B cell (primary cell): ENCODE measurements around the gene SRPRB. TPM values are rescaled to one million over a fixed set of nuclear protein-coding genes. Genes with fewer than 3 reads are reported as not detected.

Experiments
- ATAC-seq: fragments of 200-7000 bp; cut with Tn5 transposase; one replicate; pipeline ENCODE4 v1.10.0; 2021; ENCODE audit warnings: low read depth, mild to moderate bottlenecking, moderate number of reproducible peaks, moderate library complexity
- CTCF ChIA-PET: fragments of 350-600 bp; sonication (Branson Sonifier 250); formaldehyde crosslinking; loops from one replicate; lab custom pipeline; 2021; ENCODE audit warnings: antibody characterized with exemption, inconsistent platforms; lab: Charles Lee
- POLR2A ChIA-PET: fragments of 350-600 bp; sonication (Branson Sonifier 250); formaldehyde crosslinking; loops from one replicate; lab custom pipeline; 2021; ENCODE audit warnings: antibody characterized with exemption; lab: Charles Lee
- DNase-seq: peaks from one replicate; pipeline ENCODE4 v3.0.0; 2013
- H2AFZ ChIP-seq: 2 replicates; pipeline ENCODE4 v1.6.1; 2012; ENCODE audit warnings: mild to moderate bottlenecking, low read depth, low read length; ENCODE audit not compliant: insufficient read depth, poor library complexity, severe bottlenecking
- H3K27ac ChIP-seq, 2 donors: 1 replicate in 1 of 2; 2 replicates in 1 of 2; pipeline ENCODE4 v1.5.1; 2012 to 2013; ENCODE audit warnings: low read length in 2 of 2, mild to moderate bottlenecking in 2 of 2, moderate library complexity in 1 of 2
- H3K27me3 ChIP-seq, 4 experiments: fragments of 200-600 bp in 1 of 4; sonication (generic) in 1 of 4; replicated peaks in 1 of 4; 1 replicate in 2 of 4; 2 replicates in 2 of 4; pipeline versions ENCODE4 v1.6.1 to v1.7.0; 2013 to 2016; ENCODE audit warnings: low read length in 3 of 4, mild to moderate bottlenecking in 2 of 4, mixed read lengths in 1 of 4, moderate library complexity in 1 of 4; ENCODE audit not compliant: insufficient read depth in 4 of 4, control insufficient read depth in 3 of 4; ENCODE audit errors: control extremely low read depth in 1 of 4
- H3K36me3 ChIP-seq, 2 experiments: replicated peaks in 1 of 2; 1 replicate in 1 of 2; 2 replicates in 1 of 2; pipeline versions ENCODE4 v1.6.1 to v1.7.1; 2013; ENCODE audit warnings: low read length in 1 of 2; ENCODE audit not compliant: insufficient read depth in 2 of 2, control insufficient read depth in 1 of 2; ENCODE audit errors: control extremely low read depth in 1 of 2, extremely low read depth in 1 of 2
- H3K4me1 ChIP-seq, 2 donors: fragments of 200-600 bp in 1 of 2; sonication (generic) in 1 of 2; 1 replicate in 1 of 2; 2 replicates in 1 of 2; pipeline versions ENCODE4 v1.5.1 to v1.6.1; 2013 to 2017; ENCODE audit warnings: low read length in 2 of 2; ENCODE audit not compliant: control insufficient read depth in 2 of 2, insufficient read depth in 2 of 2
- H3K4me2 ChIP-seq: replicated peaks from 2 replicates; pipeline ENCODE3; 2012; ENCODE audit warnings: mild to moderate bottlenecking, low read depth, low read length; ENCODE audit not compliant: poor library complexity, severe bottlenecking
- H3K4me3 ChIP-seq, 5 experiments: fragments of 200-600 bp in 1 of 5; sonication (generic) in 1 of 5; 1 replicate in 3 of 5; 2 replicates in 2 of 5; pipeline versions ENCODE4 v1.5.1 to v1.7.0; 2011 to 2016; ENCODE audit warnings: low read length in 4 of 5, mild to moderate bottlenecking in 4 of 5, low read depth in 2 of 5, control low read depth in 1 of 5, moderate library complexity in 1 of 5; ENCODE audit not compliant: insufficient read depth in 1 of 5; ENCODE audit errors: control extremely low read depth in 1 of 5, extremely low read depth in 1 of 5
- H3K79me2 ChIP-seq: fragments of 200-600 bp; sonication (generic); one replicate; pipeline ENCODE4 v1.6.0; 2016; ENCODE audit warnings: low read length; ENCODE audit not compliant: control insufficient read depth, insufficient read depth
- H3K9ac ChIP-seq: fragments of 200-600 bp; sonication (generic); 2 replicates; pipeline ENCODE4 v1.6.1; 2017; ENCODE audit warnings: mild to moderate bottlenecking, low read length, moderate library complexity
- H3K9me3 ChIP-seq, 3 donors: one replicate each; pipeline versions ENCODE4 v1.6.1 to v1.7.1; 2013; ENCODE audit warnings: low read length in 2 of 3; ENCODE audit not compliant: control insufficient read depth in 2 of 3, insufficient read depth in 1 of 3; ENCODE audit errors: control extremely low read depth in 1 of 3
- H4K20me1 ChIP-seq: 2 replicates; pipeline ENCODE4 v1.6.0; 2012; ENCODE audit warnings: mild to moderate bottlenecking, low read length; ENCODE audit not compliant: insufficient read depth, control insufficient read depth, poor library complexity, severe bottlenecking
- H3K27ac Mint-ChIP-seq: one replicate; pipeline ENCODE4 v1.8.0; 2021; ENCODE audit warnings: mixed read lengths
- H3K27me3 Mint-ChIP-seq: one replicate; pipeline ENCODE4 v1.8.0; 2021; ENCODE audit warnings: mixed read lengths
- H3K4me1 Mint-ChIP-seq: one replicate; pipeline ENCODE4 v1.8.0; 2021; ENCODE audit warnings: mixed read lengths
- H3K4me3 Mint-ChIP-seq: one replicate; pipeline ENCODE4 v1.8.0; 2021; ENCODE audit warnings: mixed read lengths
- H3K9me3 Mint-ChIP-seq: one replicate; pipeline ENCODE4 v1.8.0; 2022; ENCODE audit warnings: mixed read lengths; ENCODE audit not compliant: insufficient read depth
- EZH2 ChIP-seq: IDR thresholded peaks from 2 replicates; pipeline ENCODE4 v1.6.1; 2012; ENCODE audit warnings: borderline replicate concordance, low read depth, mild to moderate bottlenecking, moderate library complexity, low read length; ENCODE audit not compliant: insufficient read depth, poor library complexity, severe bottlenecking
- WGBS: methylation state at CpG from one replicate; pipeline ENCODE4 v1.1.5; 2013; ENCODE audit warnings: missing lambda C conversion rate; ENCODE audit not compliant: insufficient coverage; 5-methylcytosine and 5-hydroxymethylcytosine counted together
- intact Hi-C: fragments of 100-400 bp; cut with micrococcal nuclease; formaldehyde crosslinking; loops from one replicate; pipeline ENCODE4 v1.10.0; 2022
- polyA plus RNA-seq: library from polyadenylated mRNA; depleted of rRNA; stranded (reverse); fragments of >200 nt; gene quantifications from 2 replicates; pipeline ENCODE4 v1.2.3, GENCODE V29; 2012
- total RNA-seq, 2 donors: library from RNA; stranded (reverse); fragments of 120-200 nt in 1 of 2; gene quantifications; 1 replicate in 1 of 2; 2 replicates in 1 of 2; pipeline versions ENCODE4 v1.2.3 to v1.2.4, GENCODE V29; 2013 to 2022
- TF ChIP-seq, protein P1 (sequence below): fragments of 200-600 bp; IDR thresholded peaks from one replicate; pipeline ENCODE4 v1.8.0; 2022; ENCODE audit warnings: antibody characterized with exemption, mild to moderate bottlenecking

Gene SRPRB
- total and polyA plus RNA-seq, 2 donors (not counting 1 experiment from before 2014, with no cell fraction given), result 10.1 to 28.8 TPM

DNA sequence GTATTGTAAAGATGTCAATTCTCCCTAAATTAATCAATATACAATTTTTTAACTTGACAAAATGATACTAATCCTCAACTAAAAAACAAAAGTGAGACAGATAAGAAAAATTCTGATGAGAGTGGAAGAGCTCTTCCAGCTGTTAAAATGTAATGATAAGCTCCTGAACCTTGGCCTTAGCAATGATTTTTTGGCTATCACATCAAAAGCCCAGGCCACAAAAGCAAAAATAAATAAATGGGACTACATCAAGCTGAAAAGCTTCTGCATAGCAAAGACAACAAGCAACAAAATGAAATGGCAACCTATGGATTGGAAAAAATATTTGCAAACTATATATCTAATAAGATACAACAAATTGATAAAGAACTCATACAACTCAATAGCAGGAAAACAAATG is 24.0 kb upstream of the SRPRB start:
- ATAC-seq (no peak), DNase-seq (no peak)
- TF ChIP-seq, protein P1, sequence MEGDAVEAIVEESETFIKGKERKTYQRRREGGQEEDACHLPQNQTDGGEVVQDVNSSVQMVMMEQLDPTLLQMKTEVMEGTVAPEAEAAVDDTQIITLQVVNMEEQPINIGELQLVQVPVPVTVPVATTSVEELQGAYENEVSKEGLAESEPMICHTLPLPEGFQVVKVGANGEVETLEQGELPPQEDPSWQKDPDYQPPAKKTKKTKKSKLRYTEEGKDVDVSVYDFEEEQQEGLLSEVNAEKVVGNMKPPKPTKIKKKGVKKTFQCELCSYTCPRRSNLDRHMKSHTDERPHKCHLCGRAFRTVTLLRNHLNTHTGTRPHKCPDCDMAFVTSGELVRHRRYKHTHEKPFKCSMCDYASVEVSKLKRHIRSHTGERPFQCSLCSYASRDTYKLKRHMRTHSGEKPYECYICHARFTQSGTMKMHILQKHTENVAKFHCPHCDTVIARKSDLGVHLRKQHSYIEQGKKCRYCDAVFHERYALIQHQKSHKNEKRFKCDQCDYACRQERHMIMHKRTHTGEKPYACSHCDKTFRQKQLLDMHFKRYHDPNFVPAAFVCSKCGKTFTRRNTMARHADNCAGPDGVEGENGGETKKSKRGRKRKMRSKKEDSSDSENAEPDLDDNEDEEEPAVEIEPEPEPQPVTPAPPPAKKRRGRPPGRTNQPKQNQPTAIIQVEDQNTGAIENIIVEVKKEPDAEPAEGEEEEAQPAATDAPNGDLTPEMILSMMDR, result no peak
- Histone ChIP-seq H3K36me3 (no peaks in the 10 kb centered on the region), H3K9me3 (peaks cover 0 to 5% (median 0%) of the 10 kb centered on the region in 3 donors), H3K9ac (no peak overlapping the region), H3K4me2 (no peak overlapping the region), H2AFZ (no peak overlapping the region), H3K79me2 (no peaks in the 10 kb centered on the region), H3K4me3 (no peak overlapping the region), H3K27me3 (peaks cover 0 to 6% (median 2%) of the 10 kb centered on the region in 4 experiments), H4K20me1 (no peaks in the 10 kb centered on the region), H3K27ac (no peak overlapping the region), H3K4me1 (no peaks in the 10 kb centered on the region)
- Mint-ChIP-seq H3K4me1 (no peaks in the 10 kb centered on the region), H3K9me3 (no peaks in the 10 kb centered on the region), H3K27me3 (peaks cover 15% of the 10 kb centered on the region), H3K27ac (no peak overlapping the region), H3K4me3 (no peak overlapping the region)
- POLR2A ChIA-PET, result no interaction called here
- CTCF ChIA-PET, result no interaction called here
- intact Hi-C loops, result no loop called here

DNA sequence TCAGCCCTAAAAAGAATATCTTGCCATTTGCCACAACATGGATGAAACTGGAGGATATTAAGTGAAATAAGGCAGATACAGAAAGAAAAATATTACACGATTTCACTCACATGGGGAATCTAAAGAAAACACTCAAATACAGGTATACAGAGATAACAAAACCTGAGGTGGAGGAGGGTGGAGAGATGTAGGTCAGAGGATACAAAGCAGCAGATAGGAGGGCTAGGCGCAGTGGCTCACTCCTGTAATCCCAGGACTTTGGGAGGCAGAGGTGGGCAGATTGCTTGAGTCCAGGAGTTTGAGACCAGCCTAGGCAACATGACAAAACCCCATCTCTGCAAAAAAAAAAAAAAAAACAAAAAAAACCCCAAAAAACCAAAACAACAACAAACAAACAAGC is 23.2 kb upstream of the SRPRB start:
- Histone ChIP-seq H3K9ac (no peak overlapping the region), H2AFZ (no peak overlapping the region), H3K4me1 (no peaks in the 10 kb centered on the region), H3K27ac (no peak overlapping the region), H3K27me3 (peaks cover 0 to 6% (median 2%) of the 10 kb centered on the region in 4 experiments), H3K4me2 (no peak overlapping the region), H3K9me3 (peaks cover 0 to 5% (median 0%) of the 10 kb centered on the region in 3 donors), H3K79me2 (no peaks in the 10 kb centered on the region), H4K20me1 (no peaks in the 10 kb centered on the region), H3K4me3 (no peak overlapping the region), H3K36me3 (no peaks in the 10 kb centered on the region)
- Mint-ChIP-seq H3K27me3 (peaks cover 15% of the 10 kb centered on the region), H3K9me3 (no peaks in the 10 kb centered on the region), H3K4me3 (no peak overlapping the region), H3K4me1 (no peaks in the 10 kb centered on the region), H3K27ac (no peak overlapping the region)
- intact Hi-C loops, result no loop called here
- POLR2A ChIA-PET, result no interaction called here
- TF ChIP-seq, protein P1, result no peak
- TF ChIP-seq EZH2, result no peak
- no peak for ATAC-seq
- CTCF ChIA-PET, result no interaction called here
- DNase-seq, result no peak
- no CpG with 5 or more reads among the region's 2 CpGs for WGBS
